ENCODE data around the gene ABHD10.
A peak's percentile ranks its signal among the peaks of the same experiment; 100 is the strongest.

The ABHD10 gene

GRCh38 chr3:111954228-111954990 lies 24.4 kb upstream of the ABHD10 start:
- H3K4me3 Mint-ChIP-seq, result no peak overlapping the region

DNA sequence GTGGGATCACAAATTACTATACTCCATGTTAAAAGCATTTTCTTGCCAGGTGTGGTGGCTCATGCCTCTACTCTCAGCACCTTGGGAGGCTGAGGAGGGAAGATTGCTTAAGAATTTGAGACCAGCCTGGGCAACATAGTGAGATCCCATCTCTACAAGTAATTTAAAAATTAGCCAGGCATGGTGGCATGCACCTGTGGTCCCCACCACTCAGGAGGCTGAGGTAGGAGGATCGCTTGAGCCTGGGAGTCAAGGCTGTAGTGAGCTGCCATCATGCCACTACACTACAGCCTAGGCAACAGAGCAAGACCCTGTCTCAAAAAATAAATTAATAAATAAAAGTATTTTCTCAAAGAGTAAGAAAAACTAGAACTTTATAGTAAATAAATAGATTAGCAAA lies 22.9 kb upstream of the ABHD10 start:
- Mint-ChIP-seq H3K4me3 (no peak overlapping the region), H3K27ac (no peak overlapping the region), H3K27me3 (no peaks in the 10 kb centered on the region), H3K36me3 (ENCODE audit: low read depth) (no peaks in the 10 kb centered on the region), H3K9me3 (no peaks in the 10 kb centered on the region), H3K4me1 (ENCODE audit: low read depth) (no peaks in the 10 kb centered on the region)
- DNase-seq, result no peak

More at GRCh38 chr3:111954228-111954990, 24.4 kb upstream of the ABHD10 start:
- no peaks in the 10 kb centered on the region for H3K27me3 Mint-ChIP-seq
- H3K27ac Mint-ChIP-seq, result no peak overlapping the region
- no peaks in the 10 kb centered on the region for H3K4me1 Mint-ChIP-seq (ENCODE audit: low read depth)
- no peak for DNase-seq
- H3K9me3 Mint-ChIP-seq, result no peaks in the 10 kb centered on the region
- H3K36me3 Mint-ChIP-seq (ENCODE audit: low read depth), result no peaks in the 10 kb centered on the region

- no peak overlapping the region for H3K4me3 Mint-ChIP-seq
- DNase-seq, result no peak
- no peaks in the 10 kb centered on the region for H3K36me3 Mint-ChIP-seq (ENCODE audit: low read depth)
- no peak overlapping the region for H3K27ac Mint-ChIP-seq
- no peaks in the 10 kb centered on the region for H3K9me3 Mint-ChIP-seq
- peaks cover under 1% of the 10 kb centered on the region for H3K4me1 Mint-ChIP-seq (ENCODE audit: low read depth)
- no peaks in the 10 kb centered on the region for H3K27me3 Mint-ChIP-seq
These were observed 22.4 kb upstream of the ABHD10 start for GRCh38 chr3:111956449-111956848.

DNA sequence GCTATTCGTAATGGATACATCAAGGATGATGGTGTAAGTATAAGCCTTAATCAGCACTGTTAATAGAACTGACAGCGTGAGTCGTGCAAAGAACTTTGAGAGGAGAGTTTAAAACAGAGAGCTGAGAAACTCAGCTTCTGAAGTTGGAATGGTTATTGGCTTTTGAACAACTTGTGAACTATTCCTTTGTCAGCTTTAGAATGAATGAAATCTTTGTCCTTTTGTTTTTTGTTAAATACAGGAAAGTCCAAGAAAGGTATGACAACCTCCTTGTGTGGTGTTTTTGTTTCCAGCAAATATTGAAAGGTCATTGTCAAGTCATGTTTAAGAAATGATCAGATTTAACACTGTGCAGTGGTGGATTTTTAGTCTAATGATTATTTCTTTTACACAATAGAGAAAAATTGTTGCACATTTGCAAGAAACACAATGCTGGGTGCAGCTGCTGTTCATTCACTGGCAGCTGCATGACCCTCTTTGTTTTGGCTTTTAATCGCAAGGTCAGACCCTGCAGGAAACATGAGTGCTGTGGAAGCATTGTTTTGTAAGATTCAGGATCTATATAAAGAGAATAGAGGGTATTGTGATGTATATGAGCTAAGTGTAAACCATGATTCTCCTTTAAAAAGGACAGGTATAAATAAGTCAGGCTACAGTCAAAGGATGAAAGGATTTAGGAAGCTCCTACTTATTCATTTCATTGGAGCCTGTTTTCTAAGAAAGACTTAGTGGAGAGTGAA lies 21.7 kb upstream of the ABHD10 start:
- no peaks in the 10 kb centered on the region for H3K36me3 Mint-ChIP-seq (ENCODE audit: low read depth)
- no peak overlapping the region for H3K4me3 Mint-ChIP-seq
- H3K27me3 Mint-ChIP-seq, result no peaks in the 10 kb centered on the region
- H3K4me1 Mint-ChIP-seq (ENCODE audit: low read depth), result peaks cover 4% of the 10 kb centered on the region
- no peak for DNase-seq
- H3K9me3 Mint-ChIP-seq, result no peaks in the 10 kb centered on the region
- no peak overlapping the region for H3K27ac Mint-ChIP-seq

DNA sequence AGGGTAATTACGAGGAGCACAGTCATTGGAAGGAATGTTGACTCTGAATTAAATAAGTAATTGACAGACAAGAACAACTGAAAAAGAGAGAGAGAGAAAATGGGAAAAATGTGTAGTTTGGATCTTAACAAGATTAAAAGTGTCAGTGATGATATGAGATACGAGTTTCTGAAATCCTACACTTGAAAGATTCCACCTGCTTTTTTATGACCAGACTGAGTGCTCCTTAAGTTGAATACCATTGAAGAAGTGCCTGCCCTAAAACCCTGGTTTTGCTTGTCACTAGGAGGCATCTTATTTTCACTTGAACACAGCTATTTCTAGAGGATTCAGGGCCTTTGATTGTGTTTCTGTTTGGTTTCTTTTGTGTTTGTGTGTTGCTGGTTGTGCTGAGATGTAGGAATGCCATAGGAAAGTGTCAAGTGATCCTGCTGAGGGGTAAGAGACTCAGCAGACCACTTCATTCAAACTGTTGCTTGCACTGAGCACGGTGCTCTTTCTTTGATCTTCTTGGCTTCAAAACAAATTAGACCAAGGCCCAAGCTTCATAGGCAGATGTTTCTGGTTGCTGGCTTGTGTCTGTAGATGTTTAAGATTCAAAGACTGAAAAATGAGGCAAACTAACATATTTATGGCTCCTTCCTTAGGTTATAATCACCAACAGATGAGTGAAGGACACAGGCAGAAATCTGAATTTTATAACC lies 17.2 kb upstream of the ABHD10 start:
- no peak for DNase-seq
- Mint-ChIP-seq H3K36me3 (ENCODE audit: low read depth) (no peaks in the 10 kb centered on the region), H3K27me3 (no peaks in the 10 kb centered on the region), H3K4me3 (no peak overlapping the region), H3K9me3 (no peaks in the 10 kb centered on the region), H3K27ac (no peak overlapping the region), H3K4me1 (ENCODE audit: low read depth) (peaks cover 25% of the 10 kb centered on the region)

DNA sequence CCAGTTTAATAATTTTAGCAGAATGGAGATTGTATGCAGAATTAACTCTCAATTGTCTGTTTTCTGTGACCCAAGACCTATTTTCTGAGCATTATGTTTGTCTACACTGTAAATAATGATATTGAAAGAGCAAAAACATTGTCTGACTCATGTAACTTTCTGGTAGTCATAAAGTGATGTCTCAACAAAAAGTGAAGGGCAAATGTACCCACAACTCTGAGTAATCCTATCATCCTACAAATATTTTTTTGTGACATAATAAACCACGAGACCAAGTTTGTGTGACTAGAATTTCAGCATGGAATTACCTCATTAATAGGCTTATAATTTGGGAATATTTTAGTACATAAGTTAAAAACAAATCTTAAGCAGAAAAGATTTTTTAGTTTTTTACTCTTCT lies 15.4 kb upstream of the ABHD10 start:
- DNase-seq, result no peak
- H3K9me3 Mint-ChIP-seq, result no peaks in the 10 kb centered on the region
- no peaks in the 10 kb centered on the region for H3K36me3 Mint-ChIP-seq (ENCODE audit: low read depth)
- no peak overlapping the region for H3K4me3 Mint-ChIP-seq
- H3K27me3 Mint-ChIP-seq, result no peaks in the 10 kb centered on the region
- H3K4me1 Mint-ChIP-seq (ENCODE audit: low read depth), result peaks cover 31% of the 10 kb centered on the region
- H3K27ac Mint-ChIP-seq, result no peak overlapping the region

DNA sequence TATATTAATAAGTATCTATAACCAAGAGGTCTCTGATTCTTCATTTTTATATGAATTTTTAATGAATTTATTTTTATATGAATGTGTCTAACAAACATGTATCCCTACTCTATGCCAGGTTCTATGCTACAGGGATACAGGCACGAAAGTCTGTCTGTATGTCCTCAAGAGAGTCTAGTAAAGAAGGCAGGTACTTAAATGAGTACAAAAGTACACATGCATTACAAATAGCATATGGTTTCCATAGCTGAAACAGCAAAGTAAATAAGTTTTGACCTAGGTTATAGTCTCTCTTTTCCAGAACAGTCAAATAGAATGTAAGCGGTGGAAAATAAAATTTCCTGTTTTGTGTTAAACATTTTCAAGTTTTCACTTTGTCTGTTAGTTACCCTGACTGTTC lies 13.3 kb upstream of the ABHD10 start:
- no peak overlapping the region for H3K27ac Mint-ChIP-seq
- no peak overlapping the region for H3K4me3 Mint-ChIP-seq
- DNase-seq, result no peak
- H3K4me1 Mint-ChIP-seq (ENCODE audit: low read depth), result peaks cover 31% of the 10 kb centered on the region
- H3K9me3 Mint-ChIP-seq, result no peaks in the 10 kb centered on the region
- no peaks in the 10 kb centered on the region for H3K36me3 Mint-ChIP-seq (ENCODE audit: low read depth)
- H3K27me3 Mint-ChIP-seq, result no peaks in the 10 kb centered on the region

GRCh38 chr3:111967068-111967467 lies 11.8 kb upstream of the ABHD10 start:
- no peak for DNase-seq
- Mint-ChIP-seq H3K4me1 (ENCODE audit: low read depth) (peaks cover 27% of the 10 kb centered on the region), H3K4me3 (no peak overlapping the region), H3K36me3 (ENCODE audit: low read depth) (no peaks in the 10 kb centered on the region), H3K9me3 (no peaks in the 10 kb centered on the region), H3K27ac (no peak overlapping the region), H3K27me3 (no peaks in the 10 kb centered on the region)

DNA sequence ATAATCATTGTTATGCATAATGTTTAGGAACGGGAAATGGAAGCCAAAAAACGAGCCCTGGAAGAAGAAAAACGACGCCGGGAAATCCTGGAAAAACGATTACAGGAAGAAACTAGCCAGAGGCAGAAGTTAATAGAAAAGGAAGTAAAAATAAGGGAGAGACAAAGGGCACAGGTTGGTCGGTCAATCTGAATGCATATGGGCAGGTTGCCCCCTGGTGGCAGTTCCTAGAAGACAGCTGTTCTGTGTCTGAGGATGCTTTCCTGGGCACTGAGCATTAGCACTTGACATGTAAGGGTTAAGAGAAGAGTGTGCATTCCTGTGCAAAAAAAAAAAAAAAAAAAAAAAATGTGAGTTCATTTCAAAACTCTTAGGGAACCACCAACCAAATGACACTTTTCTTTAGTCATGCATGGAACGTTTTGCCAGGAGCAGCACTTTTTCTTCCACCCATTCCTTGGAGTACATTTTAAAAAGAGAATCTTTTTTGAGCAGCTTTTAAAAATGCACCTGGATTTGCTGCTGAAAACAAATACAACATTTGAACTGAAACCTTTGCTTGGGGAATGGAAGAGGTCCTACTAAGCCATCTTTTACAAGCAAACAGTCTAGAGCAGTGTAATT lies 11.1 kb upstream of the ABHD10 start:
- Mint-ChIP-seq H3K9me3 (no peaks in the 10 kb centered on the region), H3K27ac (no peak overlapping the region), H3K36me3 (ENCODE audit: low read depth) (no peaks in the 10 kb centered on the region), H3K27me3 (no peaks in the 10 kb centered on the region), H3K4me3 (no peak overlapping the region), H3K4me1 (ENCODE audit: low read depth) (peaks cover 27% of the 10 kb centered on the region)
- peak; percentile 82 for DNase-seq

DNA sequence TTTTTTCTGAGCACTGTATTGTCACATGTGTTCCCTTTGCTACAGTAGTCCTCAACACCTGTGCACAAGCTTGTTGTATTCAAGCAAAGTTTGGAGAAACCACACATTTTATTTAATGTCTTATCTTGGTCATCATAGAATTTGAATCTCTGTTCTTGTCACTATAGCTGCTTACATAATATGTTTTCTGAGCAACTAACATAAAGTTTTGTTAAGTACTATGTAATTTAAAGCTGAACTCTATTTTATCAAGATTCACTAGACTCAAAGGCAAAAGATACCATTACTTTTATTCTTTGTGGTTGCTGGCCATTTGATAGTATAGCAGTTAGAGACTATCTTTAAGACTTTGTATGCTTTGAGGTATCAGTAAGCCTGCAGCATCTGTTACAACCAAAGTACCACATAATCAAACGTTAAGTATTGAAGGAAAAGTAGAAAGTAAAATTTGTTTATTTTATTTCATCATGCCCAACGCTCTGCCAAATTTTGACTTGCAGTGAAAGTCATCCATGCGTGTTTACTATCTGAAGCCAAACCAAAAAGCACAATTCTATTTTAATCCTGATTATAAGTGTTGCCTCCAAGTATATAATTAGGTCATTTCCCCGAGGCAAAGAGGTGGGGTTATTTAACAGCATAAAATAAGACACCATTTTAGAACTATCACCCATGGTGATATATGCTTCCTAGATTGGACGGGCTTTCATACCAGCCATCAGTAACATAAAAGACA lies 10.3 kb upstream of the ABHD10 start:
- Mint-ChIP-seq H3K9me3 (no peaks in the 10 kb centered on the region), H3K4me3 (no peak overlapping the region), H3K4me1 (ENCODE audit: low read depth) (peaks cover 21% of the 10 kb centered on the region), H3K36me3 (ENCODE audit: low read depth) (no peaks in the 10 kb centered on the region), H3K27ac (no peak overlapping the region), H3K27me3 (no peaks in the 10 kb centered on the region)
- no peak for DNase-seq

DNA sequence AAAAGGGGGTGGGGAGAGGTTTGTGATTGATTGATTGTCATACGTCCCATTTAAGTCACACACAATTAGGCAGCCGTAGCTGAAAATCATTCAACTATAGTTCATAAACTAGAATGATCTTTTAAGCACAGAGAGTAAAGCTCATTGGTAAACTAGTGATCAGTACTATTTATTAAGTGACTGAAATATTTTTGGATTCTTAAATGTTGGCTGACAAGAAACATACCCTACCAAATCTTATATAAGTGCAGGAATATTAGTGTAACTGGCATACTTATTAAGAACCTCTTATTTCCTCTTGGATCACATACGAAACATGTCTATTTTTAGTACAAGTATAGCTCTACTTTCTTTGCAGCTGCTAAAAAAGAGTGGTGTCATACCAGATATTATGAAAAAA lies 8.4 kb upstream of the ABHD10 start:
- Mint-ChIP-seq H3K27me3 (no peaks in the 10 kb centered on the region), H3K27ac (no peak overlapping the region), H3K4me1 (ENCODE audit: low read depth) (peaks cover 12% of the 10 kb centered on the region), H3K36me3 (ENCODE audit: low read depth) (no peaks in the 10 kb centered on the region), H3K9me3 (no peaks in the 10 kb centered on the region), H3K4me3 (no peak overlapping the region)
- no peak for DNase-seq

GRCh38 chr3:111971533-111972130 lies 7.2 kb upstream of the ABHD10 start:
- Mint-ChIP-seq H3K27me3 (no peaks in the 10 kb centered on the region), H3K36me3 (ENCODE audit: low read depth) (no peaks in the 10 kb centered on the region), H3K4me1 (ENCODE audit: low read depth) (peaks cover 5% of the 10 kb centered on the region), H3K4me3 (no peak overlapping the region), H3K9me3 (no peaks in the 10 kb centered on the region), H3K27ac (no peak overlapping the region)
- no peak for DNase-seq

DNA sequence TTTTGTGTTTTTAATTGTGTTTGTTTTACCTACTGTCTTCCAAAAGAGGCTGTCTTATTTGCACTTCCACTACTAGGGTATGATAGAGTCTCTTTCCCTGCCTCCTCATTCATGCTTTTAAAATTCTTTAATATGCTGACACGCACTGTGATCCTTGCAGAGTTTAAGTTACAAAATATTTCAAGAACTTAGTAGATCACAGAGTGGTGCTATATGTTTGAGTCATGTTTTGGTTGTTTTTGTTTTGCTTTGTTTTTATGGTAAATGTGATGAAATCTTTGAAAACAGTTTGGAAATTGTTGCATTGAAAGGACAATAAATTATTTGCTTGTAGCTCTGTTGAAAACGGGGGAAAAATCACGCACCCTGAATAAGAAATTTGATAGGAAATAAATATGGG lies 5.9 kb upstream of the ABHD10 start:
- Mint-ChIP-seq H3K4me3 (no peak overlapping the region), H3K27ac (no peak overlapping the region), H3K4me1 (ENCODE audit: low read depth) (no peaks in the 10 kb centered on the region), H3K36me3 (ENCODE audit: low read depth) (no peaks in the 10 kb centered on the region), H3K27me3 (no peaks in the 10 kb centered on the region), H3K9me3 (no peaks in the 10 kb centered on the region)
- DNase-seq, result no peak

- no peaks in the 10 kb centered on the region for H3K9me3 Mint-ChIP-seq
- peaks cover 9% of the 10 kb centered on the region for H3K4me1 Mint-ChIP-seq (ENCODE audit: low read depth)
- H3K4me3 Mint-ChIP-seq, result no peak overlapping the region
- H3K27me3 Mint-ChIP-seq, result no peaks in the 10 kb centered on the region
- no peak overlapping the region for H3K27ac Mint-ChIP-seq
- no peak for DNase-seq
- peaks cover 15% of the 10 kb centered on the region for H3K36me3 Mint-ChIP-seq (ENCODE audit: low read depth)
These were observed 3.7 kb upstream of the ABHD10 start for GRCh38 chr3:111975131-111975530.

Measured in activated T-cell treated with anti-CD3 and anti-CD28 coated beads, Interleukin-2, amount 50 U/mL, for 24 hours (primary cell).